Activated CD4-positive, alpha-beta T cell treated with anti-CD3 and anti-CD28 coated beads for 4 hours (primary cell): Measurements from ENCODE around the gene RC3H1.
"Not testable (repeated sequence)": the region's sequence is repeated elsewhere in the genome, so short reads cannot be mapped to it uniquely, and the experiment has no call there.

Source experiments
- DNase-seq, 2 donors: peaks; one replicate each; pipeline ENCODE4 v3.0.0-alpha.2; 2020

RC3H1 gene

DNA sequence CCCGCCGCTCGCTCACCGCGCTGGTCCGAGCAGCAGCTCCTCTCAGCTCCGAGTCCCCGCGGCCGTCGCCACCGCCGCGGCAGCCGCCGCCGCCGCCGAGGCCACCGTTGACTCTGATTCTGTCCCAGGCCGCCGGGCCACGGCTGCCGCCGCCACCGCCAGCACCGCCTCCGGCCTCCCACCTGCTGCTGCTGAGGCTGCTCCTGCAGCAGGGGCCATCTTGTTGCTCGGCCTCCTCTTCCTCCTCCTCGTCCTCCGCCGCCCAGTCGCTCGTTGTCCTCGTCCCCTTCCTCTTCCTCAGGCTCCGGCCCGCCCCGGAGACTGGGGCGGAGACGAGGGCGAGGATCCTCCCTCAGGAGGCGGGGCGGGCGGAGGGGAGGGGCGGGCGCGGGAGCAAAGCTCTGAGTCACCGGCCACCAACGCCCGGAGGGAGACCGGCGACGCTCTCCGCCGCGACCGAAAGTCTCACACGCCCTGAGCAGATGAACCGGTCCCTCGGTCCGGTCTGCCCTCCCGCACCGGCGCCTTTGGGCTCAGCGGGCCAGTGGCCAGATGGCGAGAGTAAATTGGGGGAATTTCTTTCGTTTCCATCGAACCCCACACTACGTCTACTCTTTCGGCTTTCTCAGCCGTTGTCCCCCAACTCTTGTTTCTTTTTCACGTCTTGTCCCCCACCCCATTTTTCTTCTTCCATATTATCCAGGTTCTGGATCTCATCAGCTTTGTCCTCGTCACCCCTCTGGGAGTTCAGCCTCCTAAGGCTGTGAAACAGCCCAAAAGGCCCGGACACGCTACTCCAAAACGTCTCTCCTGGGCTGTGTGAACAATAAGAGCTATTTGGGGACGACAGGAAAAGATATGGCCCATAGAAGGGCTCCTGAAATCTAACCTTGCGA is at the start of gene RC3H1:
Gene RC3H1 (minus strand): TSS at position 278 of the 896 bp plus-strand sequence. CDS start 29,372 bp downstream, outside the sequence.
- peak; percentile 86 to 87 for DNase-seq

DNA sequence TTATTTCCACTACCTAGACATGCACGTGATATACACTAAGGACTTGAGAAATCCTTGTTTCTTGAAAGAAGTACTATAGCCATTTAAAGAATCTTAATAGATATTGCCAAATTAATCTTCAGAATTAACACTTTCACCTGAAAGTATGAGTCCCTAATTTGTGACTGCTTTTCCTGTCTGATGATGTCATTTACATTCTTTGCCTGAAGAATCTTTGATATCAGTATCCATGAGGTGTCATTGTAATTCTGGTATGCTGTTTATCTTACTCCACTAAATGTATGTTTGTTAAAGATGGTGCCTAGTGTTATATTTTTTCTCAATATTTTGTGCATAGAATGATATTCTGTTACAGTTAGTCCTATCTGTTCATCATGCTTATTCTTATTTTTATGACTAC is 48.5 kb upstream of the RC3H1 start:
- DNase-seq = no peak

GRCh38 chr1:174068000-174068399 is 45.8 kb upstream of the RC3H1 start:
- DNase-seq = no peak

DNA sequence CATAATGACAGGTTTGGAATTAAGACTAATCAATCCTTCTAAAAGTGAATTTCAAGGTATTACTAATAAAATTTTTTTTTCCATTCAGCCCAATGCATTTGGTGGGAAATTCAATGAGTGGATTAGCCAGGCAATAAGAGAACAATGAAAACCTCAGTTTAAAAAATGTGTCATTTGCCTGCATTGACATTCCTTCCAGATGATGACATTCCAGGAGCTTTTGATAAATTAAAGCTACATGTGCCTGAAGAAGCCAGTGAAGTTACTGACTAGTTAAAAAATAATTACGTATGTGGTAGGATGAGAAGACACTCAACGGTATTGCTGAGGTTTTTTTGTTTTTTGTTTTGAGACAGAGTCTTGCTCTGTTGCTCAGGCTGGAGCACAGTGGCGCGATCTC is 37.9 kb upstream of the RC3H1 start:
- no peak for DNase-seq

DNA sequence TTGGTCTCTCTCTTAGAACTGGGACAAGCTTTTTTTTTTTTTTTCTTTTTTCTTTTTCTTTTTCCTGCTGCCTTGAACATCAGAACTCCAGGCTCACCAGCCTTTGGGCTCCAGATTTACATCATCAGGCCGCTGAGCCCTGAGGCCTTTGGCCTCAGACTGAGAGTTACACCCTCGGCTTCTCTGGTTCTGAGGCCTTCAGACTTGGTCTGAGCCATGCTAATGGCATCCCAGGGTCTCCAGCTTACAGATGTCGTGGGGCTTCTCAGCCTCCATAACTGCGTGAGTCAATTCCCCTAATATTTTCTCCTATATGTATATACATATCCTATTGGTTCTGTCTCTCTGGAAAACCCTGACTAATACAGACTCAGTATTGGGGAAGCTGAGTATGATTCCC is 36.5 kb upstream of the RC3H1 start:
- no peak for DNase-seq

DNA sequence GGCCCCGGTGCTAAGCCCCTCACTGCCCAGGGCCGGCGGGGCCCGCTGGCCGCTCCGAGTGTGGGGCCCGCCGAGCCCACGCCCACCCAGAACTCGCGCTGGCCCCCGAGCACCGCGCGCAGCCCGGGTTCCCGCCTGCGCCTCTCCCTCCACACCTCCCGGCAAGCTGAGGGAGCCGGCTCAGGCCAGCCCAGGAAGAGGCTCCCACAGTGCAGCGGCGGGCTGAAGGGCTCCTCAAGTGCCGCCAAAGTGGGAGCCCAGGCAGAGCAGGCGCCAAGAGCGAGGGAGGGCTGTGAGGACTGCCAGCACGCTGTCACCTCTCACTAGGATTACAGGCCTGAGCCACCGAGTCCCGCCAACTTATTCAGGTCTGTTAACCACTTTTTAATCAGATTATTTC is 34.5 kb upstream of the RC3H1 start:
- not testable (repeated sequence) for DNase-seq

GRCh38 chr1:174055797-174056196 is 33.6 kb upstream of the RC3H1 start:
- not testable (repeated sequence) for DNase-seq

DNA sequence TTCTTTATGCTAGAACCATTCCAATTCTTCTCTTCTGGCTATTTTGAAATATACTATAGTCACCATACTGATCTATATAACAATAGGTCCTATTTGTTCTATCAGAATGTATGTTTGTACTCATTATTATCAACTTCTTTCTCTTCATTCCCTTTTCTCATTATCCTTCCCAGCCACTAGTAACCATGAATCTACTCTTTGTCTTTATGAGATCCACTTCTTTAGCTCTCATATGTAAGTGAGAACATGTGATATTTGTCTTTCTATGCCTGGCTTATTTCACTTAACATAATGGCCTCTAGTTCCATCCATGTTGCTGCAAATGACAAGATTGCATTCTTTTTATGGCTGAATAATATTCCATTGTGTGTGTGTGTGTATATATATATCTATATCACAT is 31.7 kb upstream of the RC3H1 start:
- DNase-seq = no peak

DNA sequence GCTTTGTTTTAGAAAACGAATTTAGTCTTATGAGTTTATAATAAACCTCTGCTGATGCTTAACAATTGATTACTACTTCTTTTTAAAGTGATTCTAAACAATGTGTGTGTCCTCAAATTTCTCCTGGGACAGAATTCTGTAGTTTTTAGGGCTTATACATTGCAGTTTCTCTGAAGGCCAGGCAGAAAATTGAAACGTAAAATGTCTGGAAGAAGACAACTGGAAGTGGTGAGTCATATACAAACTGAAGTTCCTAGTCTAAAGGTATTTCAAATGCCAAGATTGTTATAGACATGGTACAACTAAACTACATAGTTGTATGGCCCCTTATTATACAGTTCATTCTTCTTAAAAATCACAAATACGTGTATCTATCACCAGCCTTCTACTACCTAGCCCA is 30.5 kb upstream of the RC3H1 start:
- no peak for DNase-seq

GRCh38 chr1:174051956-174052355 is 29.8 kb upstream of the RC3H1 start:
- no peak for DNase-seq

DNA sequence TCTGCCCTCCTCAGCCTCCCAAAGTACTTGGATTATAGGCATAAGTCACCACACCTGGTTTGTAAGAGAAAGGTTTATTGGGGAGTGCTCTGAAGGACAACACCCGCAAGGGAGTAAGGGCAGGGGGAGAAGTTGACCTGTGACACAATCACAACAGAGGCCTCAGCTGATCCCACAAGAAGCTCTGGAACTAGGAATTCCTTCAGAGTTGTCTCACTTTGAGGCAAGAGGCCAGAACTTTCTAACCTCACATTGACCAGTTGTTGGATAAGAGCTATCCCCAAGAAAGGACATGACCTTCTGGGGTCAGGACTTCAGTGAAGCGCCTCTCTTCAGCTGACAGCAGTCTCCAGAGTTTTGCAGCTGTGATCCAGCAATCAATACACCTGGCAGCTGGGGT is 27.4 kb upstream of the RC3H1 start:
- no peak for DNase-seq

DNA sequence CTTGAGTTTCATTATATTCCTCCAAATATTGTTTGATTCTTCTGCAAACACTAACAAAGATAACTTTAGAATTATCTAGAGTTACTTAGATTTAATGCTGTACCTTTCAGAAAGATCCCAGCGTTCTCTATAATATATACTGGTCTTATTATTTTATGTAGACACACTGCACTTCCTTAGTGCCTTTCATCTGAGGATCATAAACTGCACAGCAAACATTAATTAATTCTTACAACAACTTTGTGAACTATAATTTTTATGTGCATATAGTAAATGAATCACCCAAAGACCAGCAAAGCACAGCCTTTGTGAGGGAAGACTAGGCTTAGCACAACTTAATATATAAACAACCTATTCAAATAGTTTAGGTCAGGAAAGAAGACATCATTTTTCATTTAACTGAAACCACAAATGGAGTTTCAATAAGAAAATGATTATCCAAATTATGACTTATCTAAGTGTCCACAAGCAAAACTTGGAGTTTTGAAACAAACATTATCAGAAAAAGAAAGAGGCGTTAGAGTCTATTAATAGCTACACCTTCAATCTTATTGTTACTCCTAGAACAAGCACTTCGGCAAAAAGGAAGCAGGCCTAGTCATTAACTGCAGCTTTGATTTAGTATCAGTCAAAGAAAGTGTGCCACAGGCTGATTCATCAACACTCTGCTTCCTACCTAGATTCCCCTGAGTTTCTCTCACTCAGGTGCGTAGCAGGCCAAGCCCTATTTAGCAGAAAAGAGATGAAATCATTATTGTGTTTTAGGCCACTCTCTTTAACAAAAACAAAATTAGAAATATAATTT is 22.5 kb upstream of the RC3H1 start:
- no peak for DNase-seq

- not testable (repeated sequence) for DNase-seq
Observed at GRCh38 chr1:174042509-174042908, 20.4 kb upstream of the RC3H1 start.

DNA sequence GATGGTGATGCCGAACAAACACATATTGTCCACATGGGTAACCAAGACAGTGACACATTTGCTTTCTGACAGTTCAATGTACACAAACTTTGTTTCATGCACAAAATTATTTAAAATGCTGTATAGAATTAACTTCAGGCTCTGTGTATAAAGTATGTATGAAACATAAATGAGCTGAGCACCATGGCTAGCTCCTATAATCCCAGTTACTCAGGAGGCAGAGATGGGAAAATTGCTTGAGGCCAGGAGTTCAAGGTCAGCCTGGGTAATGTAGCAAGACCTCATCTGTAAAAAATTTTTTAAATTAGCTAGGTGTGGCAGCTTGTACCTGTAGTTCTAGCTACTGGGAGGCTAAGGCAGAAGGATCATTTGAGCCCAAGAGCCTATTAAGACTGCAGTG is 19.2 kb upstream of the RC3H1 start:
- DNase-seq = no peak

DNA sequence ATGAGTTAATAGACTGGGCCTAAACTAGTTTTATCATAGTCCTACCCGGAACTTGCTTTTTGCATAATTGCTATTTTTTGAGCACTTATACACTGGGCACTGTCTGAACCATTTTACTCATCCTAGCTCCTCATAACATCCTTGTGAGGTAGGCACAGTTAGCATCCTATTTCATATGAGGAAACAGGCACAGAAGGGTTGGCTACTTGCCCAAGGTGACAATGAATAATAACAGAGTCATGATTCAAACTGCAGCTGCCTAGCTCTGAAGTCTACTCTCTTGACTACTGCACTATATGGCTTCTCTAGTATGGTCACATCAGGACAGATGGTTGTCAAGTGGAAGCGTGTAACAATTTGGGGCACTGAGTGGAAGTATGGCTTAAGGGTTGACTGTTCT is 18.2 kb upstream of the RC3H1 start:
- DNase-seq = no peak

GRCh38 chr1:174039027-174039426 is 16.9 kb upstream of the RC3H1 start:
- no peak for DNase-seq

DNA sequence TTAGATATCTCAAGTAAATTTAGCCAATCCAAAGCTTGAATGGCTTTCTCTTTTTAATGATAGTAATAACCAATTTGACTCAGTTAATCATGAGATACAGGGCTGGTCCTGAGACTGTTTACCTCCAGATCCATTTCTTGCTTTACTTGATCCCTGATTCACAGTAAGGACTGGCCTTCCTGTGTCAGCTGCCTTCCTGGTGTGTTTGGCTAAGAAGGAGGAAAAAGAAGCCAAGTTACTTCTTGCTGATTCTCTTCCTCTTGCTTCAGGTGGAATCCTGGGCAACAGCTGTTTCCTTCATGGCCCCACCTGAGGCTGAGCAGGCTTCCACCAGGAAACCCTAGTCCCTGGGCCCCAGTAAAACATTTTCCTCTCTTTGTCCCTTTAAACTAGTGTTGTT is 14.6 kb upstream of the RC3H1 start:
- DNase-seq = no peak

DNA sequence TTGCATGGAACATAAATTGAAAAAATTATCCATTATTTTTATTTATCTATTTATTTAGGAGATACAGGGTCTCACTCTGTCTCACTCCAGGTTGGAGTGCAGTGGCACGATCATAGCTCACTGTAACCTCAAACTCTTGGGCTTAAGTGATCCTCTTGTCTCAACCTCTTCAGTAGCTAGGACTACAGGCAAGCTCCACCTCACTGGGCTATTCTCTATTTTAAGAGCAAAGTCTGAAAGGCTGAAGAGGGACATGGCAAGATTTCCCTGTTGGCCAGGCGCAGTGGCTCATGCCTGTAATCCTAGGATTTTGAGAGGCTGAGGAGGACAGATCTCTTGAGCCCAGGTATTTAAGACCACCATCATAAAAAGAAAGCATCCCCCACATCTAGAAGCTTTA is 14.0 kb upstream of the RC3H1 start:
- no peak for DNase-seq

- DNase-seq = no peak
Observed at GRCh38 chr1:174032671-174033222, 10.6 kb upstream of the RC3H1 start.

GRCh38 chr1:174031099-174031498 is 8.9 kb upstream of the RC3H1 start:
- no peak for DNase-seq

DNA sequence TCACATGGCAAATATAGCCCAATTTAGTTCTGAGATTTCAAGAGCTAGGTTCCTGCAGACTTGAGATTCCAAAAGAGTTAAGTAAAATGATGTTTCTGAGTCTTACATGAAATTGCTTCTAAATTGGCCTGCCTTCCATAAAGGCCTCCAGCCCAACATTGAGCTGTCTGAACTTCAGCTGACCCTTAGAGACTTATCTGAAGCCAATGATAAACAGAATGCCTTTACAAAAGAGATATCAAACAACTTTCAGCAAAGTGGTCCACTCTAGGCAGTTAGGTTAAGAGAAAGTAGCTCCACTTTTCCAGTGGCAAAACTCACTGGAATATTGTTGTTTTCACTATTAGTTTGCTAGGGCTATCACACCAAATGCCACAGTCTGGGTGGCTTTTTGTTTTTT is 6.3 kb upstream of the RC3H1 start:
- no peak for DNase-seq

DNA sequence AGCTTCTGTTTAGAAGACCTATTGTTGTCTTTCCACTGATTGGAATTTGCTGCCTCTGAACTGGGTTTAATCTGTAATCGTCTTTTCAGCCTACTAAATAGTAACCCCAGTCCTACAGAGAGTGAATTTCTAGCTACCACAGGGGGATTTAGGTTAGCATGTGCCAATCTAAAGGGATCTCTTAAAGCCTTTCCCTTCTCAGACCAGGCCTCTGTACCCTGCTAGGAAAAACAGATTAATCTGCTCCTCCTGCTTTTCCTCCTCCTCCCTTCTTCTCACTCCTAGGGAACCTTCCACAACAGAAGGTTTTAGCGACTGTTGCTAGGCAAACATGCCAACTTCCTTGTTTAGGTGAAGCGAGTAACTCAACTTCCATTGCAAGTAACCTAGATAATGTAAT is 1.3 kb upstream of the RC3H1 start:
- DNase-seq = no peak

DNA sequence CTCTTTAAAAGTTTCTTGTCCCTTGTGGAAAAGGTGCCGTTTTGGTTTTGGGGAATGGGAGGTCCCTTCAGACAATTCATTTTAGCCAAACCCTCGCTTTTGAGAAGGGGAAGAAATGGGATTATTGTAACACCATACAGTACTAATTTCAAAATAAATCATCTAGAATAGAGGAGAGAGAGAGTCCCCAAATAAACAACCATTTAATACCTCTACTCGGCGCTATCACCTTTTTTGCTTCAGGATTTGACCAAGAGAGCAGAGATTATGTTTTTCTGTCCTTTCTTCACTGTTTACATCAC is 770 bp upstream of the RC3H1 start:
- no peak for DNase-seq

GRCh38 chr1:174021591-174022079 is 522 bp downstream of the RC3H1 start:
- DNase-seq = peak; percentile 24 to 34
